COLO668 (cell line): ENCODE measurements around the gene ARMC3.
"Not testable (repeated sequence)": the region's sequence is repeated elsewhere in the genome, so short reads cannot be mapped to it uniquely, and the experiment has no call there.

ENCODE experiments used
- DNase-seq: peaks from one replicate; lab custom pipeline; 2025; ENCODE audit not compliant: unreplicated experiment; lab: John Stamatoyannopoulos, UW

The ARMC3 gene

DNA sequence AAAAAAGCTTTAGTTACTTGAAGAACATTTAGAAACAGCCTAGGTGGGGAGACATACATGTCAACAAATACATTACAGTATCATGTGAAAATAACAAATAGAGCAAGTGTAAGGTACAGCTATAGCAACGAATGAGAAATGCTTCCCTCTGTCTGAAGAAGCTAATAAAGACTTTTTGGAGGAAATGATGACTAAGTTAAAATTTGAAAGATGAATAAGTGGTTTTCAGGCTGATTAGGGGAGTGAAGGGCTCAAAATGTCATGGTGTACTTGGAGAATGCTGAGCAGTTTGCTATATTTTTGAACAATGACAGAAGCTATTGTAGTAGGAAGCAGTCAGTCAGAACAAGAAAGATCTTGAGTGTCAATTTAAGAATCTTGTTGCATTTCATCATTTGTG lies 2.8 kb upstream of the ARMC3 start:
- DNase-seq = no peak

DNA sequence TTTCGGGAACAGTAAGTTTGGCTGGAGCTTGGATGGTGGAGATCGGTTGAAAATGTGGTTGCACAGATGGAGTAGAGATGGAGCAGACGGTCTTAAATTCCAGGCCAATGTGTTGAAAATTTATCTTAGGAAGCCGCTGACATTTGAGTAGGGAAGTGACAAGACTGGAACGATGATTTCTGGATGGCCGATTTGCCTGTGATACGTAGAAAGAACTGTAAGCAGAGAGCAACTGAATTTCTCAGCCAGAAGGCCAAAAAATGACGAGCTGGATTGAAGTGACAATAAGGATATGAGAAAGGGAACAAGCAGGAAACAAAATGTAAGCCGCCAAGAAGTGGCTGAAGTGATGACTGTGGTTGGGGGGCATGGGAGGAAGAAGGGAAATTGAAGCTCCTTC lies 687 bp upstream of the ARMC3 start:
- no peak for DNase-seq

DNA sequence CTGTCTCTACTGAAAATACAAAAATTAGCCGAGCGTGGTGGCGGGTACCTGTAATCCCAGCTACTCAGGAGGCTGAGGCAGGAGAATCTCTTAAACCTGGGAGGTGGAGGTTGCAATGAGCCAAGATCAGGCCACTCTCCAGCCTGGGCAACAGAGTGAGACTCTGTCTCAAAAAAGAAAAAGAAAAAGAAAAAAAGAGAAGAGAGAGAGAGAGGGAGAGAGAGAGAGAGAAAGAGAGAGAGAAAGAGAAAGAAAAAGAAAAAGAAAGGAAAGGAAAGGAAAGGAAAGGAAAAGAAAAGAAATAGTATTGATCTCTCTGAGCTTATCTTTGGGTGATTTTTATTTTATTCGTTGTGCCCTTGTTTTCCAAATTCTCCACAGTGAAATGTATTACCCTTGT lies 1.2 kb downstream of the ARMC3 start:
- DNase-seq = not testable (repeated sequence)

DNA sequence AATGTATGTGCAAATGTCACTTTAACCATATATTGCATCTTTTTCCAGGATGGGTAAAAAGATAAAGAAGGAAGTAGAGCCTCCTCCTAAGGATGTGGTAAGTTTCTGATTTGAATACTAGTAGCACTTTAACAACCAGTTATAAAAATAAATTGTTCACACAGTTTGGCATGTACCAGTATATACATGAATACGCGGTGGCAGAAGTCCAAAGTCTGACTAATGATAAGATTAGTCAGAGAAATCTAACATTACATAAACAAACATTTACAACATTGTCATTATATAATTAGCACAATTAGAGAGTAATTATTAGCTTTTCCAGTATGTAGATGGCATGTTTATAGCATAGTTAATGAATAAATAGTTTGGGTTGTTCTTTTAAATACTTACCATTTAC lies 4.1 kb downstream of the ARMC3 start:
- DNase-seq = no peak

DNA sequence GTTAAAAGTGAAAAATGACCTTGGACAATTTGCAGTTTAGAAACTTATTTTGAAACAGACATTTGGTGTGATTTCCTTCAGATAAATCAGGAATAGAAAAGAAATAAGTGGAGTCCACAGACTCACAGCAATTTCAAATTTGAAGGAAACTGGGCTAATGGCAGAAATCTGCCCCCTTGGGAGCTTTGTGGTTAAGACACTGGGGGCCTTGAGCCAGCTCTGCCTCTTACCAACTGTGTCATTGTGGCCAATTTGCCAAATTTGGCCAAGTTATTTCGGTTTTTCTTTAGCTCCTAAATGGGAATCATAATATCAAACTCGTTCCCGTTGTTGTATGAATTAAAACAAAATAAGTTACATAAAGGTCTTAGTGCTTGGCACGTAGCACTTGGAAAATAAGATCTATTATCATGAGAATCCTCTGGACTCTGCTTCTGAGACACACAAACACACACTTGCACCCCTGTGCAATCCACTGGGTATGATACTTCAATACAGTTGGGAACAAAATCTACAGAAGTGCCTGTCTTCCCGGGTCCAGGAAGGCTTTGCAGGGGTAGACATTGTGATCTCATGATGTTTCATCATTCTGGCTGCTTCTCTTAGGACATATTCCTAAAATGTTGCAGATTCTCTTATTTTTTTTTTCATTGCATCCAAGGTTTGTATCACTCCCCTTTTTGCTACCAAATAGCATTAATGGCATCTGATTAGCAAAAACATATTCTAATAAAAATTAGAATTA lies 4.9 kb downstream of the ARMC3 start:
- DNase-seq = no peak

DNA sequence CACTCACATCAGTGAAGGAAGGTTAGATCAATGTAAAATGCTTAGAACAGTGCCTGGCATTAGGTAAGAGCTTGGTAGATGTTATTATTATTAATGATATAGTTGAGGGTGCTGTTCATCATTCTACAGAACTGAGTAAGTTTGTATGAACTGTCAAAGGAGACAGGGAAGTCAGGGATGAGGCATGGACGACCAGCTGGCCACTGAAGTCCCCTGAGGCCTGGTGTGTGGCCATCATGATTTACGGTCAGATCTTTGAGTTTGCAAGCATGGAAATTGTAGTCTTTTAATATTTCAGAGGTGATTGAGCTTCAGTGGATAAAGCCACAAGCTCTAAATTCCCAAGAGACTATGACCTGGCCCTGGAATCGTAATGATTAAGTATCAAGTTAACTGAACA lies 6.9 kb downstream of the ARMC3 start:
- no peak for DNase-seq

DNA sequence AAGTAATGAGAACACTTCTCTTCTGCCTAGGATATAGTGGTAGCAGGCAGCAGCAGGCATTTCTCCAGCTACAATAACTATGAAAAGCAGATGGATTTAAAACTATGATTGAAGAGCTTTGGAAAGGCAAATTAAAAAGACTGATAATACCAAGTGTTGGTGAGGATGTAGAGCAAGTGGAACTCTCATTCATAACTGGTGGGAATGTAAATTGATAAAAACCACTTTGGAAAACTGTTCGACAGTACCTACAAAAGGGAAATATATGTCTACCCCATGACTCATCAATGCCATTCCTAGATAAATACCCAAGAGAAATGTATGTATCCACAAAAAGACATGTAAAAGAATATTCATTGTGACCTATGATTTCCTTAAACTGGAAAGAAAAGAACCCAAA lies 14.6 kb downstream of the ARMC3 start:
- no peak for DNase-seq

DNA sequence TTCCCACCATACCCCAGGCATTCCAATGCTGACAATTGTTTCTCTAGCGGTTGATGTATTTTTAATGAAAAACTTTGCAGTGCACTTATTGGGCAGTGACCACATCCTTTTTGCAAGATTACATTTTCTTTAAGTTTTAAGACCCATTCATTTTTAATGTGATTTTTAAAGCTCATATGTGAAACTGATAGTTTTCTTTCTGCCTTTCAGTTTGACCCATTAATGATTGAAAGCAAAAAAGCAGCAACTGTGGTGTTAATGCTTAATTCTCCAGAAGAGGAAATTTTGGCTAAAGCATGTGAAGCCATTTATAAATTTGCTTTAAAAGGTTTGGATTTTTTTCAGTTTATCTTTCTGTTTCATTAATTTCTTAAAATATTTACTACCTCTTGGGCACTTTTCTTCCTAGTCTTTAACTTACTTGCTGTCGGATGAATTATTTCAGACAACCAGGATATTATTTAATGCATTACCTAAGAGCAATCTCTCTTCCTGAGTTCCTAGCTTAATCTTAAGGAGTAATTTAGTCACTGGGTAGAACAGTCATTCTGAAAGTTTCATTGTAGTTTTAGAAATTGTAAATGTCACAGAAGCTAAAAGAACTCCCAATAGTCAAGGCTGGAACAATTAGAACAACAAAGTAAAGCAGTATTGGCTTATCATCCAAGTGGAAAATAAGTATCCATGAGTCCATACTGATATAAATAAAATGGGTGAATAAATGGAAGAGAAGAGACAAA lies 18.3 kb downstream of the ARMC3 start:
- no peak for DNase-seq

DNA sequence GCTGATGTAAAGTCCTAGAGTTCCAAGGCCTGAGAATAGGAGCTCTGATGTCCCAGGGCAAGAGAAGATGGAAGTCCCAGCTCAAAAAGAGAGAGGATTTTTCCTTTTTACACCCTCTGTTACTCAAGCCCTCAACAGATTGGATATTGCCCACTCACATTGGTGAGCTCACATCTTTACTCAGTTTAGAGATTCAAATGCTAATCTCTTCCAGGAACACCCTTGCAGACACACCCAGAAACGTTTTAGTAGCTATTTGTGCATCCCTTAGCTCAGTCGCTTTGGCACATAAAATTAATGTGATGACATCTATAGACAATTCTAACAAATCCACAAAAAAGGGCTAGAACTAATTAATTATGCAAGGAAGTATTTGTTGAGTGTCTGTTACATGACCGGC lies 27.1 kb downstream of the ARMC3 start:
- no peak for DNase-seq

DNA sequence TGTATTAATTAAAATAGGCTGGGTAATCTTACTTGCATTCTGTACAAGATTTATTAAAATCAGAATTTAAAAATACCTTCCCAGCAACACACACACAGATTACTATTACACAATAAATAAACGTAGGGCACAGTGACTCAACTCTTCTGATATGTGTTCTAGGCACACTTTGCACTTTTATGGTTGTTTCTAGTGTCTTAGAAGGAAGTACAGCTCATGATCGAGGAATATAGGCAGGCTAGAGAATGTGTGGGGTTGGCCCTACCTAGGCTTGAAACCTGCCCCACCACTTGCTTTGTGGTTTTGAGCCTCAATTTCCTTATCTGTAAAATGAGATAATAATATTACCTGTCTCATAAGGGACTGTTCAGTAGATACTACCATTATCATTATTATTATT lies 30.5 kb downstream of the ARMC3 start:
- DNase-seq = no peak

DNA sequence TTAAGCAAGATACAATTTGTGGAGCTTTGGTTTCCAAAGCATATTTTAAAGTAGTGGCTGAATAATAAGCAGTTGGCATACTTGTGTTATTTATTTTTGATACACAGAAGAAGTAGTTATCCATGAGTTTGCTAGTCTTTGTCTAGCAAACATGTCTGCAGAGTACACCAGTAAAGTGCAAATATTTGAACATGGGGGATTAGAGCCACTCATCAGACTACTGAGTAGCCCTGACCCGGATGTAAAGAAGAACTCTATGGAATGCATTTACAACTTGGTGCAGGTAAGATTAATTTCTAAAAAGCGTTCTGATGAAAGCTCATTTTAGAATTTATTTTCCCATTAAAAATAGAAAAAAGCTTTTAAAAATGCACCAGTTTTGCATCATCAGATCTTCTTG lies 31.4 kb downstream of the ARMC3 start:
- DNase-seq = no peak

DNA sequence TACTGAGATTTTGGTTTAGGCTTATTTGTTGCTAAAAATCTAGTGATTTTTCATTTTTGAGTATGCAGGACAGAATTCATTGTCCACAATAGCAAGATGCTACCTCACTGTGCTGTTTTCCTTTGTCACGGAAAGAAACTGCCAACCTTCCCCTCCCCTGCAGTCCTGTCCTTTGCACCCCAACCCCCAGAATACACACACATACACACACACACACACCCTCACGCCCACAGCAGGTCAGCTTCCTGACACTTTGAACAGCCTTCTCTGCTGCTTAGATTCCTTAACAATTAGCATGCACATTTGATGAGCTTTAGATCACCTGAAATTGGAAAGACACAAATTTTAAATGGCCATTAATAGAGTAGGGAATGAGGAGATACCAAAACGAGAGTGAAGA lies 32.1 kb downstream of the ARMC3 start:
- DNase-seq = no peak

DNA sequence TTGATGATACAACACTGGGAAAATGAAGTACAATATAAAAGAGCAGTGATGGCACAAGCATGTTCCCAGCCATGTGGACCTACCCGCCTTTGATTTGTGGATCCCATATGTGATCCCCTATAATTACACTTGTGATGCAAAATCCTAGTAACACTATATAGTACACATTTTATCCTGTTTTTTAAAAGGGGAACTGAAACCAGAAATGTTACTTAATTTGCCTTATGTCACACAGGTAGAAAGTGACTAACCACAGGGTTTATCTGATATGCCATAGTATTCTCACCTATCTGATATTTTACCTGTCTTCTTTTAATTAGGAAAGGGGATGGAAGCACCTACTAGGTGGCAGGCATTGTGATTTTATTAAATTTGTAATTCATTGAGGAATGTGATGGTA lies 35.0 kb downstream of the ARMC3 start:
- DNase-seq = no peak

DNA sequence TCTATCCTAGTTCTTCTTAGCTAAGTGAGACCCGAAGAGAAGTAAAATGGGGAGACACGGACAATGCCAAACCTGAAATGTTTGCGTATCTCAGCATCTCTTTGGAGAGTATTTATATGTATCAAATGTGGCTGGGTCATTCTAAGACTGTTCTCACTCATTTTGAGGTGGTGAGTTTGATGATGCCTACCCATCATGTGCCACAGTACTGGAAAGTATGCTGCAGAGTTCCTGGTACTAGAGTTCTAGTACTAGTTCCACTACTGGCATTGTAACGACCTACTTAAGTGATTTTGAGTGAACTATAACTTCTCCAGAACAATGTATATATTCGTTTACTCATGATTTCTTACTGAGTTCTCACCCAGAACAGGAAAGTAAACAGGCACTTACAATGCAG lies 41.9 kb downstream of the ARMC3 start:
- no peak for DNase-seq

DNA sequence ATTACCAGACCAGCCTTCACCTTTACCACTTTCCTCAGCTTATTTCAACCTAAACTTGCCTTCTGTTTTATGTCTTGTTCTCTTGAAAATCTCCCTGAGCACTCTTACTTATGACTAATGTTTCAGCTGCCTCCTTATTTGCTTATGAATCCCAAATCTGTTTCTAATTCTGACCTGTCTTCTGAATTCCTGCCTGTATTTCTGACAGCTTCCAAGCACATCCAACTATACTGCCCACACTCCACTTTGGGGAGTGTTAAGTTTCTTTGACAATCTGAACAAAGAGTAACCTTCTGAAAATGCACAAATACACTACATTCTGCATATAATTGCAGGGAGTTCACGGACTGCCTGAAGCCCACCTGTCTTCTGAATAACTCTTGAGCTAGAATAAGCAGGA lies 48.7 kb downstream of the ARMC3 start:
- no peak for DNase-seq

DNA sequence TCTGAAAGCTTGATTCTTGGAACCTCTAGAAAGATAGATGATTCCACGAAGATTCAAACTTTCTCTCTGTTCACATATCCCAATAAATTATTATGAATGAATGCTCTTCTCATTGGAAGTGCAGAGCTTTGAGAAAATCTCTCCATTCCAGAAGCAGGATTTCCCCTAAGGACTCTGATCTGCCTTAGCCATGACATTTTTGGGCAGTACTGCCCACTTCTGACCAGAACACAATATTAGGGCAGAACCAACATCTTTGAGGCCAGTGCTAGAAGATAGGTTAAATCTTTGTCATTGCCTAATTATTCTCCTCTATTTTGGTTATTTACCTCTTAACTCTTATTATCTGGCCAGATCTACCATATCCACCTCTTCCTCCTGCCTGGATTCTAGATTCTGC lies 49.9 kb downstream of the ARMC3 start:
- DNase-seq = no peak

DNA sequence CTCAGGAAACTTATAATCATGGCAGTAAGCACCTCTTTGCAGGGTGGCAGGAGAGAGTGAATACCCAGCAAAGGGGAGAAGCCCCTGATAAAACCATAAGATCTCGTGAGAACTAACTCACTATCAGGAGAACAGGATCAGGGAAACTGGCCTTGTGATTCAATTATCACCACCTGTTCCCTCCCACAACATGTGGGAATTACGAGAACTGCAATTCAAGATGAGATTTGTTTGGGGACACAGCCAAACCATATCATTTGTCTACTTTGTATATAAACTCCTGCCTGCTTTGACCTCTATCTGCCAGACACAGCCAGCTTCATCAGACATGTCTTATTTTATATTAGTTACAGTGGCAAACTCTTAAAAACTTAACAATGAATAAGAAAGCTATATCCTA lies 50.4 kb downstream of the ARMC3 start:
- DNase-seq = no peak

DNA sequence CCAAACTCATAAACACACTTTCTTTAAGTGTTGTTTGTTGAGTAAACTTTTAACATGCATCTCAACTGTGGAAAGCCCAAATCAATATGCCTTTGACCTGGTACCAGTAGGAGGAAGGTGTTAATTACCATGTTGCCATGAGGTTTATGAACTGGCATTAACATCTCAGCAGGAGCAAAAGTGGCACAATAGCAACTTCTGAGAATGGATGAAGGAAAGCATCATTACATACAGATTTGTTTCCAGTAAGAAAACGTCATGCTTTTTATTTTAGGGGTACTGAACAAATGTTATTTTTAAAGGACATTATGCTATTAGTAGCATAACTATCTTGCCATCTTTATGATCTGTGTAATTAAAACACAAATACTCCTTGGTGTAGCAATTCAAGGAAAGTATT lies 51.1 kb downstream of the ARMC3 start:
- no peak for DNase-seq

DNA sequence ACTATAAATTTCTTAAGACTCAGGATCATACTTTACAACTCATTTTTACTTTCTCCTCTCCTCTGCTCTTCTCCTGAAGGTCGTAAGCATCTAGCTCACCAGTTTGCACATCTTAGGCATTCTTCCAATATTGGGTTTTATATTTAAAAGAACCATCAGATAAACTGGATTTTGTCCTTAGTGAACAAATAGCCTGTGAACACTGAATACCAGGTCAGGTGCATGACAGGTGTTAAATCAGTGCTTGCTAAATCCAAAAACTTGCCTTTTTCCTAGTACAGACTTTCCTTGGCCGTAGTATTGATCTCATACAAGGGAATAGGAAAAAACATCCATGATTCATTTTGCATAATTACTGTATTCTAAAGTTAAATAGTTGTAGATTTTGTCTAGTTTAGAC lies 53.0 kb downstream of the ARMC3 start:
- no peak for DNase-seq

DNA sequence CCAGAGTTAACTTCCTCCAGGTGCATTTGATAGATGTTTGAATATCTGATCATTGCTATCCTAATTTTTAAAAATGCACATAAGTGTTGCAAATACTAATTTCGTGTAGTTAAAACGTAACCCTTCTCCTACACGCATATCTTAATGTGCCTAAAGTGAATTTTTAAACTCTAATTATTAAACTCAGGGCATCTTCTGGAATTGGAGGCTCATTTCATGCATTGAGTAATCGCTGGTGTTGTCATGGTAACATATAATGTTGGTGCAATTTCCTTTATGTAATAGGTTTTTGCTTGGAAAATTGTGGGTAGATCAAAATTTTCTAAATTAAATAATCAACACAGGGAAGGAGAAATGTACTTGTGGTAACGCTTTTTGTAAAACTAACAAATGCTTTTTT lies 56.2 kb downstream of the ARMC3 start:
- no peak for DNase-seq

DNA sequence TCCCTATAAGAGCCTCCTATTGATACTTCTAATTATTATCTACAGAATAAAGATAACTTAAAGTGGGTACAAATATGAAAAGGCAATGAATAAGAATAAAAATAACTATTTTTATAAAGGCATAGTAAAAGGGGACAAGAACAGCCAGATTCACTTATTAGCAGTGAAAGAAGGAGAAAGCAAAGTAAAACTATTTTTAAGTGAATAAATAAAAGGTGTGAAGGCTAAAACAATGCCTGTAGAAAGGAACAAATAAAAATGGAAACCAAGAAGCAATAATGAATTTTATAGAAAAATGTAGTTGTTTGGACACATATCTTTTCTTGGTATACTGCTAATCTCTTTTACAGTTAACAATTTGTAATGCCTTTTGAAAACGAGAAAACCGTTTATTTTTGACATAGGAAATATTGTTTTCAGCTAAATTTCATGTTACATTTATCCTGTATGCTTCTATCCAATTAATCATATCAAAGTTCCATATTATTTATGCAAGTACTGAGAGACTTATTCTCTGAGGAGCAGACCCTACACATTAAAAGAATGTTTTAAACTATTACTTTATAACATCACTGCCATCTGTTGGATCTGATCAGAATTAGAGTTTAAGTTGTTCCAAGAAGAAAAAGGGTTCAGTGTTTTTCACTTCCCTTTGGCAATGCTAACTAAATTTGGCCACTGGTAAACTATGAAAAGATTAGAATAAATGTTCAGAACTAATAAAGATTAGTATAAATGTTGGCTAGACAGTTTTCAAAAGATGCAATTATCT lies 59.1 kb downstream of the ARMC3 start:
- no peak for DNase-seq
